ES-I3 (cell line): ENCODE measurements around the gene UBE2G2.

Source experiments
- H3K36me3 ChIP-seq: 2 replicates; pipeline ENCODE4 v1.6.1; 2013; ENCODE audit warnings: mild to moderate bottlenecking, low read length, control low read depth, moderate library complexity; ENCODE audit not compliant: insufficient read depth
- H3K4me1 ChIP-seq: 2 replicates; pipeline ENCODE4 v1.6.1; 2013; ENCODE audit warnings: mild to moderate bottlenecking, control low read depth, low read length; ENCODE audit not compliant: insufficient read depth
- H3K9ac ChIP-seq: 2 replicates; pipeline ENCODE4 v1.6.1; 2013; ENCODE audit warnings: low read depth, mild to moderate bottlenecking, low read length, moderate library complexity
- H3K9me3 ChIP-seq: 2 replicates; pipeline ENCODE4 v1.6.1; 2013; ENCODE audit warnings: mild to moderate bottlenecking, low read length, moderate library complexity; ENCODE audit not compliant: control insufficient read depth, insufficient read depth

The UBE2G2 gene

DNA sequence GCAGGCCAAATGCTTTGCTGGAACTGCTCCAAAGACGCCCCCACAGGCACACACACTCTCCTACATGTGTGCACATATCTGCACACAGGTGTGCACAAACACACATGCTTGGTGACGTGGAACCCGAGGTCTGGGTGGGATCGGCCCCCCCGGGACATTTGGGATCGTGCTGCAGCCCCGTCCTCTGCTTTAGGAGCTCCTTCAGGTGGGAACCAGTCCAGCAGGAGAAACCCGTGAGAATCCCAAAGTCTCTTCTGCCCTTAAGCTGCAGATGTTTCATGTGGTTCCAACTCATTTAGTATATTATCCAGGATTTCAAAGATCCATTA lies 38.6 kb downstream of the UBE2G2 start:
- Histone ChIP-seq H3K9ac (no peak overlapping the region), H3K36me3 (no peaks in the 10 kb centered on the region), H3K4me1 (peaks cover 13% of the 10 kb centered on the region; the same call in 1 of the 2 replicates), H3K9me3 (peaks cover 3% of the 10 kb centered on the region)

DNA sequence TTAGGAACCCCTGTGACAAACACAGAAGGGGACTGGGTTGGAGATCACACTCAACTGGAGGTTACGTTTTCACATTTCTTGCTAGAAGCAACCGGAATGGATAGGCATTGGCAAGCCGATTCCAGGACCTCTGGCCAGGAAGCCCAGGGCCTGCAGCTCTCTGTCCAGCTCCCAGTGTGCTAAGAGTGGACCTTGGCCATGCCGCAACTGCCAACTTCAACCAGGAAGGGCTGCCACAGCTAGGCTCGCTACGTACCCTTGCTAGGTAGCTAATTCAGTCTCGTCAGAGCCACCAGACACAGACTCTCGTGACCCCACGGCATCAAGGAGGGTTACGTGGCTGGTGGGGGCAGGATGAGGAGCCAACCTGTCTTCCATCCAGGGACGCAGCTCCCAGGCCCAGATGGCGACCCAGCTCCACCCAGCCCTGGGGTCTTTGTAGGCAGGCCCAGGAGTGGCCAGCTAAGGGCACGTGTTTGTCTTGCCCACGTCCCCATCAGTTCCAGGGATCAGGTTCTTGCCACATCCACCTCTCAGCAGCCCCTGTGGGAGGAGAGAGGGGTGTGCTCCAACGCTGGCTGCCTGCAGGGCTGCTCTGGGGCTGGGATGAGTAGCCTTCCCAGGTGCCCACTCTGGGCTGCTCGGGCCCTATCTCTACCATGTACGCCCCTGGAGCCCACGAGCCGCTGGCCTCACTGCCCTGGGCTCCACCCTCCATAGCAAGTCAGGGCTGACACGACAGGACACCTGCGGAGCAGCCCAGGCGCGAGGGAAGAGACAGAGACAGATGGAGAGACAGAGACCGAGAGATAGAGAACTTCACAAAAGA lies 39.2 kb downstream of the UBE2G2 start:
- no peak overlapping the region for H3K9ac ChIP-seq
- no peaks in the 10 kb centered on the region for H3K36me3 ChIP-seq
- peaks cover 3% of the 10 kb centered on the region for H3K9me3 ChIP-seq
- H3K4me1 ChIP-seq, result peaks cover 13% of the 10 kb centered on the region; the same call in 1 of the 2 replicates

DNA sequence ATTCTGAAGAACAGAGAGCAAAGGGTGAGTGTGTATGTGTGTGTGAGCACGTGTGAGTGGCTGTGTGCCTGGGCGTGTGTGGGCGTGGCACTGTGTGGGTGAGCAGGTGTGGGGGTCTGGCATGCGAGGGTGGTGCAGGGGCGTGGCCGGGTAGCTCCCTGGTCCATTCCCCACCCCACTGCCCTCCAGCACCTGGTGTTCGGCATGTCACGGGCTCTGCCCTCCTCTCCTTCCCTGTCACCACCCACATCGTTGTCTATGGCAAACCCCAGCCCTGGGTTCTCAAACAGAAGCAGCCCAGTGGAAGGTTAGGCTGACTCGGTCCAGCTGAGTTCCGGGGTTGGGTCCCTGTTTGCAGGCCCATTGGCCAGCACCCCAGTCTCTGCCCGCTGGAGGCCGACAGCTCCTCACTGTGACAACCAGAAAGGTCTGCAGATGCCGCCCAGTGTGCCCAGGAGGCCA lies 39.8 kb downstream of the UBE2G2 start:
- Histone ChIP-seq H3K36me3 (no peaks in the 10 kb centered on the region), H3K9me3 (peaks cover 3% of the 10 kb centered on the region), H3K4me1 (peaks cover 12% of the 10 kb centered on the region; the same call in 1 of the 2 replicates), H3K9ac (no peak overlapping the region)

DNA sequence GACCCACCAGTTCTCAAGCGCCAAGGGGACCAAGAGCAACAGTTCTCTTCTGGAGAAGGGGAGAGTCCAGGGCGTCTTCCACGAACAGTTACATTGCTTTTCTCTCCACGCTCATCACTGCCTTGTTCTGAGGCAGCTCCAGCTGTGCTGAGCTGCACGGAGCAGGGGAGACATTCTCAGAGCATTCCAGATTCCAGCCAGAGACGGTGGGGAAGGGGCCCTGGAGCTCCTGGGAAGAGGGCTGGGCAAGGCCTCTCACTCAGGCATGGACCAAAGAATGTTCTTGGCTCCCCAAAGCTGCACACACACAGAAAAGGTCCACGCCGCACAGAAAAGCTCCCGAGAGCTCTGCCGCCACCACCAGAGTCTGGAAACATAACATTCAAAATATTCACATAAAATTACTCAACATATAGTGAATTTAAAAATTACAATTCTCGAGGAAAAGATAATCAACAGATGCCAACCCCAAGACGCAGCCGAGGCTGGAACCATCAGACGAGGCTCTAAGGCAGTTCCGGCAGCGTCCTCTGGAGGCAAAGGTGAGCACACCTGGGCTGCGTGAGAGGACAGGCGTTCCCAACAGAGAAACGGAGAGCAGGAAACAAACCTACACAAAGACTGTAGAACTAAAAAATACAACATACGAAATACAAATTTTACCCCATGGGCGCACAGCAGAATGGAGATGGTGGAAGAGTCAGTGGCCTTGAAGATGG lies 40.5 kb downstream of the UBE2G2 start:
- peaks cover 8% of the 10 kb centered on the region; the same call in 1 of the 2 replicates for H3K4me1 ChIP-seq

DNA sequence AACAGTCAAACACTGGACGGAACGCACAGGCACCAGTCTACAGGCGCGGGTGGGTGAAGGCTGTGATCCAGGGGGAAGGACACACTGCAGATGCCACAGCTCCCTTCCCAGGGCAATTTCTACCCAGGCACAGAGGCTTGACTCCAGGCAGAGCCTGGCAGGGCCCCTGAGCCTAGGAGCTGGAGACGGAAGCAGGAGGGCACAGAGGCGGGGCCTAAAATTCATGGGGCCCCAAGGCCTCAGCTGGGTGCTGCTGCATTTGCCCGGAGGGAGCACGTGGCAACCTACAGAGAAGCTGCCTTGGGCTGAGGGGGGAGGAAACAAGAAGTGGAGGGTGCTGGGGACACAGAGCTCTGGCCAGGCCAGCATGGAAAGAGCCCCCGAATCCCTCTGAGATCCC lies 41.2 kb downstream of the UBE2G2 start:
- Histone ChIP-seq H3K4me1 (no peaks in the 10 kb centered on the region; the same call in 1 of the 2 replicates), H3K9me3 (peaks cover 3% of the 10 kb centered on the region), H3K9ac (no peak overlapping the region), H3K36me3 (no peaks in the 10 kb centered on the region)

More for the DNA sequence above, 40.5 kb downstream of the UBE2G2 start:
- H3K9ac ChIP-seq, result no peak overlapping the region
- no peaks in the 10 kb centered on the region for H3K36me3 ChIP-seq
- peaks cover 3% of the 10 kb centered on the region for H3K9me3 ChIP-seq

DNA sequence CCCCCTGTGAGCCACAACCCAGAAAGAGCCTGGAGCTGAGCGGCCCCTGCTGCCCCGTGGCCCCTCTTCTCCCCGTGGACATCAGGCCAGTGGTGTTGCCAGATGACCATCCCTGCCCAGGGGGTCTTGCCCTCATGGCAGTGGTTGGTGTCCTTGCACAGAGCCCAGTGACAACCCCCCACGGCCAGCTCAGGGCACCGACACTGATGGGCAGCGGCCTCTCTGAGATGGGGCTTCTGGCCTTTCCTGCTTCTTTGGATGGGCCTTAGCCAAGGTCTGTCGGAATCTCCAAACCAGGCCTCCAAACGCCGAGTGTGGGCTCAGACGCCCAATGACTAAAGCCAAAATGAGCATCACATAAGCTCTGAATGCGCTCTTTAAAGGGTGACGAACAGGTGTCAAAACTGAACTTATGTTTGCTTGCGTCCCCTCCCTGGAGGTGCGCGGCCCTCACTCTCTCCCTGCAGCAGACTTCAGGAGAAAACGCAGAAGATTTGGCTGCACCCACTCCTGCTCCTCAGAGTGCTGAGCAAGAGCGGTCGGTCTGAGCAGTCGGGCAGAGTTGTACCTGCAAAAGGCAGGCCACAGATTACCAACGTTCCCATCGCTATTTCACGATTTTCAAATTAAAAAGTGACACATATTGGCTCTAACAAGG lies 41.9 kb downstream of the UBE2G2 start:
- Histone ChIP-seq H3K9ac (no peak overlapping the region), H3K9me3 (peaks cover 4% of the 10 kb centered on the region), H3K4me1 (no peaks in the 10 kb centered on the region), H3K36me3 (no peaks in the 10 kb centered on the region)

DNA sequence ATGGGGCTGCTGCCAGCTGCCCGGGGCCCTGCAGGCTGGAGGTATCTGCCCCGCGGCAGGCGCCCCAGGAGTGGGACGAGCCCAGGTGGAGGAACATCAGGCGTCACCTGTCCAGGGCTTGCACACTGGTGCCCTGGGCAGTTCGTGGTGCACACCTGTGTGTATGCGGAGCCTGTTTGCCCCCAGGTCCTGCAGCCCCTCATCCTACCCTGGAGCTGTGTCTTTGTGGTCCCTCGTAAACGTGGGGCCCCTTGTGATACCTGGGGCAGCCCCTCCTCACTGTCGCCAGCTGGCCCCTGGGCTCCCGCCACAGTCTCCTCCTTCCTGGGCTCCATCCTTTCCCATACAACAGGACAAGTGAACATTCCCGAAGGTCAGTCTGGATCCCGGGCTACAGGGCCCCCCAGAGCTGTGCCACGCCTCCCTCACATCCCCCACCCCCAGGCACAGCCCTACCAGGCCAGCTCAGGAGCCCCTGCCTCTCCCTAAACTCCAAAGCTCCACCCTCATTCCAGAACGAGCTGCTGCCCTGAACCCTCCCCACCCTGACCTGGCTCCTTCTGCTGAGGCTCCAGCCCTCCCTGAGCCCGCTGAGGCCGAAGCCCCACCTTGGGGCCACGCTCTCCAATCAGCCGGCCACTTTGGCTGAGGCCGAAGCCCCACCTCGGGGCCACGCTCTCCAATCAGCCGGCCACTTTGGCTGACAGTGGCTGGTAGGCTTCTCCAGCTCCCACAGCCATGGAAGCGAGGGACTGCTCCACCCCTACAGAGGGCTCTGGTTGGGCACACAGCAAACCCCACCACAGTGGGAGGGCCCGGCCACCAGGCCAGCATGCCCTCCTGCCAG lies 42.6 kb downstream of the UBE2G2 start:
- no peak overlapping the region for H3K9ac ChIP-seq
- peaks cover 5% of the 10 kb centered on the region for H3K9me3 ChIP-seq
- no peaks in the 10 kb centered on the region for H3K4me1 ChIP-seq
- no peaks in the 10 kb centered on the region for H3K36me3 ChIP-seq

DNA sequence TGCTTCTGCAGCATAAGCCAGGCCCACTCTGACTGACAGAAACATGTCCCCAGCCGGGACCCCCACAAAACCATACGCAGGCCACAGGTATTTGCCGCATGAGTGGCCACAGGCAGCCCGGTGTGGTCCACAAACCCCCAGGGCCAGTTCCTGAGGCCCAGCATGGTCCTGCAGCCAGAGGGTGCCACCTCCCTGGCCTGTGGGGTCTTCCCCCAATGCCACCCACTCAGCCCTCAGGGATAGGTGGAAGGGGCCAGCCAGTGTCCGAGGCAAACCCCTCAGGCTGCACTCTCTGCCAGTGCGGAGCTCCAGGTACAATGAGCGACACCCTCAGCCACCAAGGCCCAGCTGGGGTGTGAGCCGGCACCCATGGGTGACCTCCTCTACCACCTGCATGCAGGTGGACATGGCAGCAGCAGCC lies 43.5 kb downstream of the UBE2G2 start:
- H3K9me3 ChIP-seq, result peaks cover 4% of the 10 kb centered on the region
- no peaks in the 10 kb centered on the region for H3K36me3 ChIP-seq
- H3K9ac ChIP-seq, result no peak overlapping the region
- H3K4me1 ChIP-seq, result no peaks in the 10 kb centered on the region

DNA sequence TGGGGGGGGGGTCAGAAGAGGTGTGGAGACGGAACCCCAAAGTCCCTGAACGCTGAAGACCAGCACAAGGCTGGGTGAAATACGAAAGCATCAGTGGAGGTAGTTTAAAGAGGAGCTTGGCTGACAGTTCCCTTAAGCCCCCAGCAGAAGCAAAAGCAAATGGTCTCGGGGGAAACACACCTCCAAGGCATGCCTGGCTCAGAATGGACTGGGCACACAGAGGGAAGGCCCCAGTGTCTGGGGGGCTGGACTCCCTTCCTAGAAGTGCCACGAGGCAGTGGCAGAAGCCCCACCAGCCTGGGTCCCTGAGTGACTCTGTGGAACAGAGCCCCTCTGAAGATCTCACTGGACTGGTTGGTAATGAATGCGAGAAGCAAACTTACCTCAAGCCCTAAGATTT lies 43.9 kb downstream of the UBE2G2 start:
- Histone ChIP-seq H3K36me3 (no peaks in the 10 kb centered on the region), H3K4me1 (peaks cover 4% of the 10 kb centered on the region), H3K9me3 (peaks cover 2% of the 10 kb centered on the region), H3K9ac (no peak overlapping the region)

DNA sequence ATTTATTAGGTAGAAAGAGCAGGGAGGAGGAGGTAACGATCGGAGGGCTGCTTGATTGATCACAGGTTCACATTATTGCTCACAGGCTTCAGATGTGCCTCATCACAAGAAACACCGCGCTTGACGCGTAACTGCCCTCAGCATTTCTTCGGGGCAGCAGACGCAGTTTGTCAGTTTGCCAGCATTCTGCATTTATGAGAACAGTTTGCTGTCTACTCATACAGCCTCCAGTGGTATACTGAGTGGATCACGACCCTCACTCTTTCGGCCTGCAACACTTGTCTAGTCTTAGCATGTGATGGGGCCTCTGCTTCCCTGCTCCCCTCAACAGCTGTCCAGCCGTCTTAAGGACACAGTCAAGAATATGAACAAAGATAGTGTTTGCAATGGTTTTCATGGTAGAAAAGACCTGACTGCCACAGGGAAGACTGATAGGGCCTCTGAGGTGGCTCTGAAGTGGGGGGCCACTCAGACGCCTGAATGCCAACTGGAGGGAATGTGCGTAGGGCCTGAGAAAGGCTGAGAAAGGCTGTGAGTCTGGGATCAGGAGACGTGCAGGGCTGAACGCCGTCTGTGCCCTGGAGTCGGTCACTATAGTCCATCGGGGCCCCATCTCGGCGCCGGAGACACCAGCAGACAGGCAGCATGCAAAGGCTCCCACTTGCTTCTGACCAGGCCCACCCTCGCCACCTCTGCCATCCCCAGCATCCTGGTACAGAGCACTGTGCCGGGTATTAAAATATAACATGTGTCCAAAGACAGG lies 45.0 kb downstream of the UBE2G2 start:
- Histone ChIP-seq H3K9ac (no peak overlapping the region), H3K9me3 (peaks cover 2% of the 10 kb centered on the region; the same call in 1 of the 2 replicates), H3K36me3 (no peaks in the 10 kb centered on the region), H3K4me1 (peaks cover 8% of the 10 kb centered on the region)

DNA sequence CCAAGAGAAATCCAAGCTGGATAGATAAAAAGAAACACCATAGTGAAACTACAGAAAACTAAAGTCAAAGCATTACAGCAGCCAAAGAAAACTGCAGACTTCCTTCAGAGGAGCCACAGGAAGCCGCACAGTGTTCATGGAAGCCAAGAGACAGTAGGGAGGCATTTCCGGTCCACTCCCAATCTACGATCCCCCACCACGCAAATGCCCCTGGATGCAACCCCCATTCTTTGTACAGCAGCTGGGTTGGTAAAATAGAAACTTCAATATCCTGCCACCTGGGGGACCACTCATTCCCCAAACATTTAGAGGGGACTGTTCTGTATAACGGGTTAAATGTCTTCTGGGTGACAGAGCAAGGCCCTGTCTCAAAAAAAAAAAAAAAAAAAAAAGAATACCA lies 46.4 kb downstream of the UBE2G2 start:
- Histone ChIP-seq H3K36me3 (no peaks in the 10 kb centered on the region), H3K9me3 (peaks cover 2% of the 10 kb centered on the region; the same call in 1 of the 2 replicates), H3K9ac (no peak overlapping the region), H3K4me1 (peaks cover 8% of the 10 kb centered on the region)

DNA sequence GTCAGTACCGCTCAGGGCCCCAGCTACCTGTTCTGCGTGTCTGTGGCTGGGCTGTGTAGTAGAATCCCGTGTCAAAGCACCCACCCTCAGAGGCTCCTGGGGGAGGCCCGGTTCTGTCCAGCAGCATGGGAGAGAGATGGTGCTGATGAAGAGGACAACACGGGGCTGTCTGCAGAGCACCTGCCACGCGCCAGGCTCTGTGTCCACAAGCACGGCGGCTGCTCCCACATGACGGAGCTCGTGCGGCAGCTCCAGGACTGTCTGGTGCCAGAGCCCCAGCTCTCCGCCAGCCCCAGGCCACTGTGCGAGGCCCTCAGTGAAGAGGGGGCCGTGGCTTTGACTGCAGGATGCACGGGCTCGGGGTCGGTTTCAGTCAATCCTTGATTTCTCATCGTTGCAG lies 48.3 kb downstream of the UBE2G2 start:
- H3K9ac ChIP-seq, result no peak overlapping the region
- no peaks in the 10 kb centered on the region for H3K36me3 ChIP-seq
- peaks cover 11% of the 10 kb centered on the region for H3K4me1 ChIP-seq
- H3K9me3 ChIP-seq, result peaks cover 2% of the 10 kb centered on the region; the same call in 1 of the 2 replicates

DNA sequence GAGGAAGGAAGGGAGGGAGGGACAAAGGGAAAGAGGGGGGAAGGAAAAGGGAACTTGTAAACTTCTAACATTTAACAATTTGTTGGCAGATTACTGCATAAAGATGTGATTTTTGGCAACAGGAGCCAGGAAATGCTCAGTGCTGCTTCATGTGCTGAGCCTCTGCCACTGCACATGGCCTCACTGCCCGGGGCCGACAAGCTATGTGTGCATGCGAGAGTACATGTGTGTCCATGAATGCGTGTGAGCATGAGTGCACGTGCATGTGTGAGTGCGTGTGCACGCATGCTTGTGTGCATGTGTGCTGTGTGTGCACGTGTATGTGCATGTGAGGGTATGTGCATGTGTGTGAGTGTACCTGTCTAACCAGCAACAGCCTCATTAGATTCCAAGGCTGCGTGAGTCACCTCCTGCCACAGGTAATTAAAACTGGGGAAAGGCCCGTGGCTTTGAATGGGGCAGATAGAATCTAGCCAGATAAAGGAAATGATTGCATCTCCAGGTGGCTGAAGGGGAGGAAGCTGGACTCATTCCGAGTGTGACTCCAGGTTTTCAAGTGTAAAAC lies 48.9 kb downstream of the UBE2G2 start:
- no peaks in the 10 kb centered on the region for H3K36me3 ChIP-seq
- no peak overlapping the region for H3K9ac ChIP-seq
- peaks cover 11% of the 10 kb centered on the region for H3K4me1 ChIP-seq

More for the DNA sequence above, 48.9 kb downstream of the UBE2G2 start:
- H3K9me3 ChIP-seq, result peaks cover 6% of the 10 kb centered on the region; the same call in 1 of the 2 replicates
